ENCODE measurements around the gene ZC3H14. TPM values are rescaled to one million over a fixed set of nuclear protein-coding genes. Genes with fewer than 3 reads are reported as not detected.

ZC3H14 gene
- total and polyA plus RNA-seq, 2 experiments from 2014 or later = 39.9 to 68.4 TPM

DNA sequence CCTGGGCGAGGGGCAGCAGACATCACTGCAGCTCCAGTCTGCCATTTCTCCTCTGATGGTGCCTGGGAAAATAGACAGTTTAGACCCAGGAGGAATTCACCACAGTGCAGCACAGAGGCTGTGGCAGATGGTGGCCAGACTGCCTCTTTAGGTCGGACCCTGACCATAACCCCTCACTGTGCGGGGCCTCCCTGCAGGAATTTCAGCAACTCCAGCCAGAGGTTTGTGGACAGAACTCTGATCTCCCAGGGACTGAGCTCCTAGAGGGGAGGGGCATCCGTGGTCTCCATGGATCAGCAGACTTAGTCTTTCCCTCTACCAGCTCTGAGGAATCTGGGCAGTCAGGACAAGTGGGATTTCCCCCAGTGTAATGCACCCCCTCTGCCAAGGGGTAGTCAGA is 106.5 kb downstream of the ZC3H14 start:
- Histone ChIP-seq H3K9me2 (replicated peaks; ENCODE audit: insufficient read depth) (no peaks in the 10 kb centered on the region), H3K27me3 (no peaks in the 10 kb centered on the region), H3K79me2 (no peaks in the 10 kb centered on the region), H3K4me2 (no peak overlapping the region), H3K27ac (no peak overlapping the region), H4K20me1 (ENCODE audit: insufficient read depth, poor library complexity, severe bottlenecking) (no peaks in the 10 kb centered on the region), H2AFZ (no peak overlapping the region), H3K4me1 (ENCODE audit: insufficient read depth) (no peaks in the 10 kb centered on the region), H3K4me3 (no peak overlapping the region), H3K9me3 (ENCODE audit: low read depth) (no peaks in the 10 kb centered on the region), H3K36me3 (replicated peaks; ENCODE audit: insufficient read depth, low read depth) (no peaks in the 10 kb centered on the region)
- 69% methylated on average over 4 of the region's 4 CpGs for WGBS (ENCODE audit: low lambda C conversion rate, missing lambda C conversion rate)
- DNase-seq (ENCODE audit: low spot score) = no peak
- TF ChIP-seq EZH2phosphoT487 (IDR thresholded peaks at IDR 0.05; ENCODE audit: low read depth, severe bottlenecking, unreplicated experiment) = no peak

Small RNA genes lying within 50 kb of the gene (small RNA-seq; reads per million reads assigned to genes)
- gene RNU4-22P = not detected

Other genes with a start within 250 kb of the ZC3H14 start
- 1.5 and 1.6 TPM in 2 replicates for gene KCNK10, start 239.8 kb upstream of the ZC3H14 start, total RNA-seq
- gene KCNK10, start 239.8 kb upstream of the ZC3H14 start, polyA plus RNA-seq = 0.41 and 1.7 TPM in 2 replicates
- 18.7 and 27.9 TPM in 2 replicates for gene SPATA7, start 177.4 kb upstream of the ZC3H14 start, total RNA-seq
- gene SPATA7, start 177.4 kb upstream of the ZC3H14 start, polyA plus RNA-seq = 9.8 and 11.8 TPM in 2 replicates
- gene PTPN21, start 8.0 kb upstream of the ZC3H14 start, total RNA-seq = 15.1 and 16.3 TPM in 2 replicates
- gene PTPN21, start 8.0 kb upstream of the ZC3H14 start, polyA plus RNA-seq = 8.1 and 12.7 TPM in 2 replicates
- gene EML5, start 229.9 kb downstream of the ZC3H14 start, total RNA-seq = 1.1 and 1.4 TPM in 2 replicates
- 0.15 TPM in 1 of 2 replicates, not detected in the other for gene EML5, start 229.9 kb downstream of the ZC3H14 start, polyA plus RNA-seq